ENCODE measurements around the gene ZRANB1. TPM values are rescaled to one million over a fixed set of nuclear protein-coding genes. Genes with fewer than 3 reads are reported as not detected.

The ZRANB1 gene
- total RNA-seq, 2 experiments from 2014 or later = 21.2 to 22.2 TPM

DNA sequence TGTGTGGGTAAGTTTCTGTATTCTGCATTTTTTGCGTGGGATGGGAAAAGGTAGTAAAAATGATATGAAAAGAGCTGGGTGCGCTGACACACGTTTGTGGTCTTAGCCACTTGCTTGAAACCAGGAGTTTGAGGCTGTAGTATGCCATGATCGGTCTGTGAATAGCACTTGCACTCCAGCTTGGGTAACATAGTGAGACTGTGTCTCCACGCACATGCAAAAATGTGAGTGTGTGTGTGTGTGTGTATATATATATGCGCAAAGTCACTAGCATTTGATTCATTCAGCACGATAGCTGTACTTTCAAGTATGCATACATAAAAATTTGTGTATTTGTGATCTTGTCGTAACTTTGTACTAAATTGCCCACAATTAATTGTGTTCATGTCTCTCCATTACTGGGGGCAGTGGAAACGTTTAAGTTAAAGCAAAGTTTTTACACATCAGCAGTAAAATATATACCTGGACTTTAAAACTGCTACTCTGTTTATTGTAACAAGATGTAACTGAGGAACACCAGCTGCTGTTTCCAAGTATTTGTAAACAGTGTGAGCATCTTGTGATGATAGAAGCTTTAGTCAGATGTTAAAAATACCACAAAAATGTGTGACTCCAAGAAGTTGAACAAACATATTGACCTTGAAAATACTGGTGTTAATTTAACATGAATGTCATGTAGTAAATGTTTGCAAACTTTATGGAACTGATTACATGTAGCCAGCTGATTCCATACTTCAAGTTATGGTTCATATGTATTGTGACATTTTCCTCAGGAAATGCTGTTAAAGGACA is 1.6 kb downstream of the ZRANB1 start:
- no peak for DNase-seq
- Histone ChIP-seq H3K4me3 (ENCODE audit: low read length) (no peak overlapping the region), H3K4me1 (ENCODE audit: insufficient read depth, low read length) (peaks cover 15% of the 10 kb centered on the region), H3K9me3 (ENCODE audit: control insufficient read depth in 1 of 2, insufficient read depth in 1 of 2, low read length in 2 of 2) (no peaks in the 10 kb centered on the region), H3K27ac (ENCODE audit: low read depth in 1 of 2, low read length in 2 of 2) (no peak overlapping the region), H3K36me3 (ENCODE audit: insufficient read depth, low read length) (peaks cover 17% of the 10 kb centered on the region), H3K27me3 (ENCODE audit: control insufficient read depth in 1 of 2, insufficient read depth in 2 of 2, low read length in 2 of 2) (no peaks in the 10 kb centered on the region)
- CTCF ChIA-PET = interaction anchor here (1.5 kb wide), 1 partner anchor 13 kb away, joined by 4 read pairs; no protein-coding TSS in a partner anchor
- H3K4me1 Mint-ChIP-seq (ENCODE audit: low read depth) = peaks cover 75% of the 10 kb centered on the region
- POLR2A ChIA-PET = no interaction called here
- peaks cover 52% of the 10 kb centered on the region for H3K36me3 Mint-ChIP-seq (ENCODE audit: low read depth)
- intact Hi-C loops (cut with DNase I, micrococcal nuclease) = no loop called here
- no peaks in the 10 kb centered on the region for H3K27me3 Mint-ChIP-seq
- ATAC-seq (ENCODE audit: poor library complexity) = no peak
- H3K4me3 Mint-ChIP-seq = peak overlapping the region; percentile 2
- H3K9me3 Mint-ChIP-seq = no peaks in the 10 kb centered on the region
- H3K27ac Mint-ChIP-seq = no peak overlapping the region
- TF ChIP-seq CTCF (IDR thresholded peaks at IDR 0.05) = no peak

GRCh38 chr10:124944982-124945381 is 3.1 kb downstream of the ZRANB1 start:
- H3K4me3 ChIP-seq (ENCODE audit: low read length) = no peak overlapping the region
- peaks cover 66% of the 10 kb centered on the region for H3K36me3 Mint-ChIP-seq (ENCODE audit: low read depth)
- ATAC-seq (ENCODE audit: poor library complexity) = no peak
- no peaks in the 10 kb centered on the region for H3K27me3 Mint-ChIP-seq
- H3K4me3 Mint-ChIP-seq = no peak overlapping the region
- CTCF ChIA-PET = no interaction called here
- H3K4me1 ChIP-seq (ENCODE audit: insufficient read depth, low read length) = peaks cover 15% of the 10 kb centered on the region
- no peaks in the 10 kb centered on the region for H3K9me3 Mint-ChIP-seq
- peaks cover 74% of the 10 kb centered on the region for H3K4me1 Mint-ChIP-seq (ENCODE audit: low read depth)
- DNase-seq = no peak
- TF ChIP-seq CTCF (IDR thresholded peaks at IDR 0.05) = no peak
- intact Hi-C loops (cut with DNase I, micrococcal nuclease) = no loop called here
- peak overlapping the region; percentile 26 for H3K27ac Mint-ChIP-seq
- H3K9me3 ChIP-seq (ENCODE audit: control insufficient read depth in 1 of 2, insufficient read depth in 1 of 2, low read length in 2 of 2) = no peaks in the 10 kb centered on the region
- H3K27me3 ChIP-seq (ENCODE audit: control insufficient read depth in 1 of 2, insufficient read depth in 2 of 2, low read length in 2 of 2) = no peaks in the 10 kb centered on the region
- peaks cover 21% of the 10 kb centered on the region for H3K36me3 ChIP-seq (ENCODE audit: insufficient read depth, low read length)
- H3K27ac ChIP-seq (ENCODE audit: low read depth in 1 of 2, low read length in 2 of 2) = no peak overlapping the region
- POLR2A ChIA-PET = interaction anchor here (0.6 kb wide), 1 partner anchor 155 kb away, joined by 4 read pairs; no protein-coding TSS in a partner anchor

GRCh38 chr10:124946945-124947344 is 5.0 kb downstream of the ZRANB1 start:
- peaks cover 67% of the 10 kb centered on the region for H3K36me3 Mint-ChIP-seq (ENCODE audit: low read depth)
- no peak for TF ChIP-seq CTCF (IDR thresholded peaks at IDR 0.05)
- no peak overlapping the region for H3K4me3 Mint-ChIP-seq
- Histone ChIP-seq H3K36me3 (ENCODE audit: insufficient read depth, low read length) (peaks cover 21% of the 10 kb centered on the region), H3K4me3 (ENCODE audit: low read length) (no peak overlapping the region), H3K4me1 (ENCODE audit: insufficient read depth, low read length) (peaks cover 12% of the 10 kb centered on the region), H3K27ac (ENCODE audit: low read depth in 1 of 2, low read length in 2 of 2) (no peak overlapping the region), H3K27me3 (ENCODE audit: control insufficient read depth in 1 of 2, insufficient read depth in 2 of 2, low read length in 2 of 2) (no peaks in the 10 kb centered on the region), H3K9me3 (ENCODE audit: control insufficient read depth in 1 of 2, insufficient read depth in 1 of 2, low read length in 2 of 2) (no peaks in the 10 kb centered on the region)
- DNase-seq (peak in 1 of 14 experiments; percentile 4), ATAC-seq (ENCODE audit: poor library complexity) (no peak)
- ChIA-PET POLR2A (no interaction called here), CTCF (no interaction called here)
- H3K27ac Mint-ChIP-seq = no peak overlapping the region
- intact Hi-C loops (cut with DNase I, micrococcal nuclease) = no loop called here
- no peaks in the 10 kb centered on the region for H3K27me3 Mint-ChIP-seq
- no peaks in the 10 kb centered on the region for H3K9me3 Mint-ChIP-seq
- H3K4me1 Mint-ChIP-seq (ENCODE audit: low read depth) = peaks cover 66% of the 10 kb centered on the region
